GM12874 (cell line): ENCODE measurements around the gene CD28.

ENCODE experiments used
- CTCF ChIP-seq: IDR thresholded peaks from 2 replicates; pipeline ENCODE4 v1.5.1; 2011; ENCODE audit warnings: low read depth, mild to moderate bottlenecking, control low read depth, low read length, moderate library complexity; ENCODE audit not compliant: insufficient read depth

Gene CD28

GRCh38 chr2:203679401-203679800 is 27.0 kb upstream of the CD28 start:
- no peak for TF ChIP-seq CTCF

GRCh38 chr2:203681978-203682377 is 24.5 kb upstream of the CD28 start:
- no peak for TF ChIP-seq CTCF

GRCh38 chr2:203682688-203683130 is 23.7 kb upstream of the CD28 start:
- no peak for TF ChIP-seq CTCF

- no peak for TF ChIP-seq CTCF
Measured at GRCh38 chr2:203683421-203683820, 23.0 kb upstream of the CD28 start.

- TF ChIP-seq CTCF = no peak
Measured at GRCh38 chr2:203683932-203684556, 22.4 kb upstream of the CD28 start.

GRCh38 chr2:203685081-203685621 is 21.3 kb upstream of the CD28 start:
- TF ChIP-seq CTCF = no peak

- no peak for TF ChIP-seq CTCF
Measured at GRCh38 chr2:203685789-203686420, 20.5 kb upstream of the CD28 start.
